Muscle of leg (tissue), 11 donors: ENCODE results near the gene KLK8. TPM values are rescaled to one million over a fixed set of nuclear protein-coding genes. Genes with fewer than 3 reads are reported as not detected.

Experiments
- DNase-seq: peaks from one replicate; pipeline ENCODE4 v3.0.0; 2013
- H3K27ac ChIP-seq: one replicate; pipeline ENCODE4 v1.5.1; 2013; ENCODE audit warnings: mild to moderate bottlenecking, low read length, control low read depth
- H3K27me3 ChIP-seq: one replicate; pipeline ENCODE4 v1.6.1; 2013; ENCODE audit warnings: low read length; ENCODE audit not compliant: control insufficient read depth, insufficient read depth
- H3K36me3 ChIP-seq: one replicate; pipeline ENCODE4 v1.6.1; 2013; ENCODE audit warnings: low read length; ENCODE audit not compliant: control insufficient read depth, insufficient read depth
- H3K4me1 ChIP-seq: one replicate; pipeline ENCODE4 v1.6.1; 2013; ENCODE audit warnings: low read length; ENCODE audit not compliant: control insufficient read depth, insufficient read depth
- H3K4me3 ChIP-seq: one replicate; pipeline ENCODE4 v1.5.1; 2013; ENCODE audit warnings: low read length, control low read depth
- H3K9me3 ChIP-seq: replicated peaks from 2 replicates; pipeline ENCODE4 v1.6.1; 2013; ENCODE audit warnings: low read depth, low read length; ENCODE audit not compliant: control insufficient read depth
- WGBS: methylation state at CpG from one replicate; pipeline ENCODE4 v1.1.5; 2013; ENCODE audit warnings: missing lambda C conversion rate; ENCODE audit not compliant: insufficient coverage; 5-methylcytosine and 5-hydroxymethylcytosine counted together
- polyA plus RNA-seq, 8 donors: library from polyadenylated mRNA; unstranded; fragments of 120-200 nt; gene quantifications; one replicate each; pipeline versions ENCODE4 v1.2.1 to v1.2.3, GENCODE V29; 2013; ENCODE audit warnings: inconsistent platforms in 1 of 8, low replicate concordance in 1 of 8; ENCODE audit not compliant: insufficient read length in 8 of 8, insufficient read depth in 1 of 8
- total RNA-seq: library from RNA; stranded (reverse); fragments of 120-200 nt; gene quantifications from one replicate; pipeline ENCODE4 v1.2.4, GENCODE V29; 2013

KLK8 gene
- total and polyA plus RNA-seq, 9 donors: 1.0 TPM; not detected in 8

DNA sequence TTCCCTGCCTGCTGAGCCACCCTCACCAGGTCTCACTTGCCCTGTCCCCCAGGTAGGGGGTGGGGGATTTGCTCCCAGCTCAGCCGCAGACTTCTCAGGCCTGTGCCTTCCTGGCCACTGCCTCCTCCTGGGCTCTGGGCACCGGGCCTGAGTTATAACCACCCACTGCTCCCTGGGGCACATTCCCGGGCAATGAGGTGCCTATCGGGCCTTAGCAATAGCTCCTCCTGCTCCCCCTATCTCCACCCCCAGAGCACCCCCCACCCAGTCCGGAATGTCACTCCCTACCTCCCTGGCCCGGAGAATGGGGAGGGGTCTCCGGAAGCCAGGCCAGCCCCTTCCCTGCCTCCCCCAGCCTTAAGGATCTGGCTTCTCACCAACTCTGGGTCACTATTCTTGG is 48.5 kb downstream of the KLK8 start, which contains the start of gene KLK5:
Gene KLK5, minus strand, starts transcription at position 129 of the 400 bp plus-strand sequence. CDS start 381 bp downstream, outside the sequence.
- H3K27me3 ChIP-seq: no peaks in the 10 kb centered on the region
- no peaks in the 10 kb centered on the region for H3K36me3 ChIP-seq
- H3K4me3 ChIP-seq: no peak within 1 kb of the TSS
- no peaks in the 10 kb centered on the region for H3K4me1 ChIP-seq
- no peaks in the 10 kb centered on the region for H3K9me3 ChIP-seq
- H3K27ac ChIP-seq: no peak within 1 kb of the TSS
- DNase-seq: no peak
- 8% methylated on average over 5 of the region's 7 CpGs for WGBS

DNA sequence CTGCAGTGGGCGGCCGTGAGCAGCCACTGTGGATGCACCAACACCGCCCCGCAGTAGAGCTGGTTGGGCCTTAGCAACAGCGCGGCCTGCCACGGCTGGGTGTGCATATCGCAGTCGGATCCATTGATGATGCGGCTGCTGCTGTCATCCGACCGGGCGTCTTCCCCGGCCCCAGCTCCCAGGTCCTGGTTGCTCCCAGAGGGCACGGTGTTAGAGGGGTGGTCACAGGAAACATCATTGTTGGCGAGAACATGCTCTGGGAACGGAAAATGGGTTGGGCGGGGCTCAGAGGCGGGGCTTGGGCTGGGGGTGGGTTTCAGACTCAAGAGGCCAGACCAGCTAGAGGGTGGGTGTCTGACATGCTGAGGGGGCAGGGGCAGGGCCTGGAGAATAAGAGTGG is 51.5 kb downstream of the KLK8 start:
- H3K27me3 ChIP-seq: no peaks in the 10 kb centered on the region

DNA sequence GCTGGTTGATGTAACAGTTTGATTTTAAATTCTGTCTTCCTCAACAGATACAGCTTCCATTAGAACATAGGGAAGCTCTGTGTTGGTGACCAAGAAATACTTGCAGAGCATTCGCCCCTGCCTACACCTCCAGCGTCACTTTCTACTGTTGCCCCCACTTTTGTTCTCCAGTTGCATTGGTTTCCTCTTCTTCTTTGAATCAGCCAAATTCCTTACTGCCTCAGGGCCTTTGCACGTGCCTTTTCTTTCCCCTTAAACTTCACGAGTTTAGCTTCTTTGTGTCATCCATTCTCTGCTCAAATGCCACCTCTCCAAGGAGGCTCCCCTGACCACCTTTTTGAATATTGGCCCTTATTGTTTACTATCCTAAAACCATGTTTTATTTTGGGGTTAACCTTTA is 54.3 kb downstream of the KLK8 start:
- H3K36me3 ChIP-seq: no peaks in the 10 kb centered on the region
- H3K4me1 ChIP-seq: no peaks in the 10 kb centered on the region
- no peaks in the 10 kb centered on the region for H3K9me3 ChIP-seq
- DNase-seq: no peak
- no peaks in the 10 kb centered on the region for H3K27me3 ChIP-seq
- no peak overlapping the region for H3K4me3 ChIP-seq
- H3K27ac ChIP-seq: no peak overlapping the region
- 66% methylated on average over 3 of the region's 4 CpGs for WGBS

More for the DNA sequence above, 51.5 kb downstream of the KLK8 start:
- Histone ChIP-seq H3K4me3 (no peak overlapping the region), H3K27ac (no peak overlapping the region), H3K9me3 (no peaks in the 10 kb centered on the region), H3K4me1 (no peaks in the 10 kb centered on the region), H3K36me3 (no peaks in the 10 kb centered on the region)
- no peak for DNase-seq
- WGBS: 48% methylated on average over 19 of the region's 19 CpGs

Other genes starting within 250 kb of the KLK8 start
- gene GPR32, start 231.1 kb downstream of the KLK8 start, total RNA-seq: not detected
- gene GPR32, start 231.1 kb downstream of the KLK8 start, polyA plus RNA-seq: not detected
- not detected for gene ACP4, start 211.2 kb downstream of the KLK8 start, total RNA-seq
- gene ACP4, start 211.2 kb downstream of the KLK8 start, polyA plus RNA-seq: under 1 TPM in 3 of 8 donors, not detected in 5; 0.15 to 0.16 (median 0.15) TPM
- not detected for gene KLK1, start 177.8 kb downstream of the KLK8 start, total RNA-seq
- under 1 TPM; 0.15 to 0.54 (median 0.28) TPM for gene KLK1, start 177.8 kb downstream of the KLK8 start, polyA plus RNA-seq
- gene KLK15, start 168.0 kb downstream of the KLK8 start, total RNA-seq: not detected
- gene KLK15, start 168.0 kb downstream of the KLK8 start, polyA plus RNA-seq: under 1 TPM in 1 of 8 donors, not detected in 7; 0.17 TPM
- gene KLK3, start 146.7 kb downstream of the KLK8 start, total RNA-seq: not detected
- not detected for gene KLK3, start 146.7 kb downstream of the KLK8 start, polyA plus RNA-seq
- not detected for gene KLK2, start 128.2 kb downstream of the KLK8 start, total RNA-seq
- gene KLK2, start 128.2 kb downstream of the KLK8 start, polyA plus RNA-seq: under 1 TPM in 1 of 8 donors, not detected in 7; 0.30 TPM
- gene KLK4, start 90.2 kb downstream of the KLK8 start, total RNA-seq: not detected
- not detected for gene KLK4, start 90.2 kb downstream of the KLK8 start, polyA plus RNA-seq
- not detected for gene KLK5, start 48.6 kb downstream of the KLK8 start, total RNA-seq
- gene KLK5, start 48.6 kb downstream of the KLK8 start, polyA plus RNA-seq: under 1 TPM in 1 of 8 donors, not detected in 7; 0.34 TPM
- gene KLK6, start 32.0 kb downstream of the KLK8 start, total RNA-seq: 0.09 TPM
- gene KLK6, start 32.0 kb downstream of the KLK8 start, polyA plus RNA-seq: under 1 TPM in 5 of 8 donors, not detected in 3; 0.12 to 0.62 (median 0.23) TPM
- not detected for gene KLK7, start 17.7 kb downstream of the KLK8 start, total RNA-seq
- gene KLK7, start 17.7 kb downstream of the KLK8 start, polyA plus RNA-seq: under 1 TPM in 4 of 8 donors, not detected in 4; 0.05 to 0.30 (median 0.17) TPM
- not detected for gene KLK10, start 18.1 kb upstream of the KLK8 start, total RNA-seq
- gene KLK10, start 18.1 kb upstream of the KLK8 start, polyA plus RNA-seq: under 1 TPM in 7 of 8 donors, not detected in 1; 0.06 to 0.57 (median 0.15) TPM
- not detected for gene KLK11, start 25.0 kb upstream of the KLK8 start, total RNA-seq
- 1 to 10 TPM in 1 of 8 donors, under 1 TPM in 2, not detected in 5; 0.34 to 2.1 (median 0.45) TPM for gene KLK11, start 25.0 kb upstream of the KLK8 start, polyA plus RNA-seq
- gene KLK12, start 33.4 kb upstream of the KLK8 start, total RNA-seq: not detected
- not detected for gene KLK12, start 33.4 kb upstream of the KLK8 start, polyA plus RNA-seq
- gene KLK13, start 63.5 kb upstream of the KLK8 start, total RNA-seq: not detected
- under 1 TPM in 1 of 8 donors, not detected in 7; 0.21 TPM for gene KLK13, start 63.5 kb upstream of the KLK8 start, polyA plus RNA-seq
- gene KLK14, start 81.3 kb upstream of the KLK8 start, total RNA-seq: not detected
- under 1 TPM in 5 of 8 donors, not detected in 3; 0.28 to 0.52 (median 0.34) TPM for gene KLK14, start 81.3 kb upstream of the KLK8 start, polyA plus RNA-seq
- 4.8 TPM for gene CTU1, start 106.8 kb upstream of the KLK8 start, total RNA-seq
- gene CTU1, start 106.8 kb upstream of the KLK8 start, polyA plus RNA-seq: 1 to 10 TPM; 2.7 to 4.3 (median 3.3) TPM
- 0.53 TPM for gene SIGLEC9, start 123.3 kb upstream of the KLK8 start, total RNA-seq
- 1 to 10 TPM in 5 of 8 donors, under 1 TPM in 3; 0.54 to 1.4 (median 1.1) TPM for gene SIGLEC9, start 123.3 kb upstream of the KLK8 start, polyA plus RNA-seq
- 0.40 TPM for gene SIGLEC7, start 140.7 kb upstream of the KLK8 start, total RNA-seq
- 1 to 10 TPM in 1 of 8 donors, under 1 TPM in 7; 0.41 to 1.1 (median 0.63) TPM for gene SIGLEC7, start 140.7 kb upstream of the KLK8 start, polyA plus RNA-seq
- gene CD33, start 223.5 kb upstream of the KLK8 start, total RNA-seq: 2.3 TPM
- 1 to 10 TPM; 2.2 to 3.9 (median 2.8) TPM for gene CD33, start 223.5 kb upstream of the KLK8 start, polyA plus RNA-seq
- gene SIGLECL1, start 249.5 kb upstream of the KLK8 start, total RNA-seq: not detected
- not detected for gene SIGLECL1, start 249.5 kb upstream of the KLK8 start, polyA plus RNA-seq